ENCODE measurements around the gene ATXN3.

ATXN3 gene

DNA sequence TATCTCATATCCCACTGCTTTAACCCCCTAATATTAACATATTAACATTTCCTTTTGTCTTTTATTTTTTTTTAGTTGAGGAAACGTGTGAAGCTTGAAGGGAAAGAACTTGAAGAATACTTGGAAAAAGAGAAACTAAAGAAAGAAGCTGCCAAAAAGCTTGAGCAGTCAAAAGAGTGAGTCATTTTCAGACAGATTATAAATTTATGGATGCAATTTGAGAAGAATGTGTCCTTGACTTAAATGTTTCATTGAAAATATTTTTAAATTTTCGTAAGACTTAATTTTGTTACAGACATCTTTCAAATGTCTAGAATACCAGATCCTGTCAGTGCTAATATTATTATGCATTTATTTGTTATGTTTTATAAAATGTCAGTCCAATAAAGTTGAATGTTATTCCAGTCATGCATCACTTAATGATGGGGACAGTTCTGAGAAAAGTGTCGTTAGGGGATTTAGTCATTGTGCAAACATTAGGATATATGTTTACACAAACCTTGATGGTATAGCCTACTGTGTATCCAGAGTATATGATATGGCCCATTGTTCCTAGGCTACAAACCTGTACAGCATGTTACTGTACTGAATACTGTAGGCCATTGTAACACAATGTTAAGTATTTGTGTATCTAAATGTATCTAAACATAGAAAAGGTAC, 48.0 kb upstream of the ATXN3 start (continued):
- no peak for TF ChIP-seq ZNF302 (tag by site-specific recombination; IDR thresholded peaks at IDR 0.05; ENCODE audit: low read depth)
- TF ChIP-seq SCRT2 (tag by site-specific recombination; IDR thresholded peaks at IDR 0.05): no peak
- TF ChIP-seq PRDM6 (tag by site-specific recombination; IDR thresholded peaks at IDR 0.05): peak; percentile 80; the same call in 1 of the 2 replicates
- TF ChIP-seq ZNF510 (tag by site-specific recombination; IDR thresholded peaks at IDR 0.05; ENCODE audit: insufficient replicate concordance): no peak
- no peak for TF ChIP-seq ZNF416 (tag by site-specific recombination; IDR thresholded peaks at IDR 0.05)
- TF ChIP-seq, protein P1, sequence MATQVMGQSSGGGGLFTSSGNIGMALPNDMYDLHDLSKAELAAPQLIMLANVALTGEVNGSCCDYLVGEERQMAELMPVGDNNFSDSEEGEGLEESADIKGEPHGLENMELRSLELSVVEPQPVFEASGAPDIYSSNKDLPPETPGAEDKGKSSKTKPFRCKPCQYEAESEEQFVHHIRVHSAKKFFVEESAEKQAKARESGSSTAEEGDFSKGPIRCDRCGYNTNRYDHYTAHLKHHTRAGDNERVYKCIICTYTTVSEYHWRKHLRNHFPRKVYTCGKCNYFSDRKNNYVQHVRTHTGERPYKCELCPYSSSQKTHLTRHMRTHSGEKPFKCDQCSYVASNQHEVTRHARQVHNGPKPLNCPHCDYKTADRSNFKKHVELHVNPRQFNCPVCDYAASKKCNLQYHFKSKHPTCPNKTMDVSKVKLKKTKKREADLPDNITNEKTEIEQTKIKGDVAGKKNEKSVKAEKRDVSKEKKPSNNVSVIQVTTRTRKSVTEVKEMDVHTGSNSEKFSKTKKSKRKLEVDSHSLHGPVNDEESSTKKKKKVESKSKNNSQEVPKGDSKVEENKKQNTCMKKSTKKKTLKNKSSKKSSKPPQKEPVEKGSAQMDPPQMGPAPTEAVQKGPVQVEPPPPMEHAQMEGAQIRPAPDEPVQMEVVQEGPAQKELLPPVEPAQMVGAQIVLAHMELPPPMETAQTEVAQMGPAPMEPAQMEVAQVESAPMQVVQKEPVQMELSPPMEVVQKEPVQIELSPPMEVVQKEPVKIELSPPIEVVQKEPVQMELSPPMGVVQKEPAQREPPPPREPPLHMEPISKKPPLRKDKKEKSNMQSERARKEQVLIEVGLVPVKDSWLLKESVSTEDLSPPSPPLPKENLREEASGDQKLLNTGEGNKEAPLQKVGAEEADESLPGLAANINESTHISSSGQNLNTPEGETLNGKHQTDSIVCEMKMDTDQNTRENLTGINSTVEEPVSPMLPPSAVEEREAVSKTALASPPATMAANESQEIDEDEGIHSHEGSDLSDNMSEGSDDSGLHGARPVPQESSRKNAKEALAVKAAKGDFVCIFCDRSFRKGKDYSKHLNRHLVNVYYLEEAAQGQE (tag by site-specific recombination; IDR thresholded peaks at IDR 0.05): no peak
- TF ChIP-seq ZNF140 (tag by site-specific recombination; IDR thresholded peaks at IDR 0.05): no peak
- TF ChIP-seq ZNF654 (tag by site-specific recombination; IDR thresholded peaks at IDR 0.05; ENCODE audit: low read depth): no peak
- no peak for TF ChIP-seq ZNF776 (tag by site-specific recombination; IDR thresholded peaks at IDR 0.05; ENCODE audit: borderline replicate concordance)
- no peak for TF ChIP-seq ZNF544 (tag by site-specific recombination; IDR thresholded peaks at IDR 0.05)
- no peak for TF ChIP-seq ZNF311 (tag by site-specific recombination; IDR thresholded peaks at IDR 0.05; ENCODE audit: borderline replicate concordance)
- TF ChIP-seq ZNF211 (tag by site-specific recombination; IDR thresholded peaks at IDR 0.05; ENCODE audit: low read depth): peak; percentile 81
- no peak for TF ChIP-seq BCL11B (tag by site-specific recombination; IDR thresholded peaks at IDR 0.05; ENCODE audit: low read depth)
- TF ChIP-seq ZEB2 (tag by site-specific recombination; IDR thresholded peaks at IDR 0.05): peak; percentile 23; the same call in 1 of the 2 replicates
- no peak for TF ChIP-seq KLF10 (tag by site-specific recombination; IDR thresholded peaks at IDR 0.05)
- no peak for TF ChIP-seq ZNF623 (tag by site-specific recombination; IDR thresholded peaks at IDR 0.05)
- TF ChIP-seq ZNF324 (tag by site-specific recombination; IDR thresholded peaks at IDR 0.05): no peak
- no peak for TF ChIP-seq KLF9 (tag by site-specific recombination; IDR thresholded peaks at IDR 0.05; ENCODE audit: low read depth)
- TF ChIP-seq, protein P2, sequence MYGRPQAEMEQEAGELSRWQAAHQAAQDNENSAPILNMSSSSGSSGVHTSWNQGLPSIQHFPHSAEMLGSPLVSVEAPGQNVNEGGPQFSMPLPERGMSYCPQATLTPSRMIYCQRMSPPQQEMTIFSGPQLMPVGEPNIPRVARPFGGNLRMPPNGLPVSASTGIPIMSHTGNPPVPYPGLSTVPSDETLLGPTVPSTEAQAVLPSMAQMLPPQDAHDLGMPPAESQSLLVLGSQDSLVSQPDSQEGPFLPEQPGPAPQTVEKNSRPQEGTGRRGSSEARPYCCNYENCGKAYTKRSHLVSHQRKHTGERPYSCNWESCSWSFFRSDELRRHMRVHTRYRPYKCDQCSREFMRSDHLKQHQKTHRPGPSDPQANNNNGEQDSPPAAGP (tag by site-specific recombination; IDR thresholded peaks at IDR 0.05): no peak
- TF ChIP-seq, protein P3, sequence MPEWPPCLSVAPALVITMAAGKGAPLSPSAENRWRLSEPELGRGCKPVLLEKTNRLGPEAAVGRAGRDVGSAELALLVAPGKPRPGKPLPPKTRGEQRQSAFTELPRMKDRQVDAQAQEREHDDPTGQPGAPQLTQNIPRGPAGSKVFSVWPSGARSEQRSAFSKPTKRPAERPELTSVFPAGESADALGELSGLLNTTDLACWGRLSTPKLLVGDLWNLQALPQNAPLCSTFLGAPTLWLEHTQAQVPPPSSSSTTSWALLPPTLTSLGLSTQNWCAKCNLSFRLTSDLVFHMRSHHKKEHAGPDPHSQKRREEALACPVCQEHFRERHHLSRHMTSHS (tag by site-specific recombination; IDR thresholded peaks at IDR 0.05): no peak
- TF ChIP-seq ZNF747 (tag by site-specific recombination; IDR thresholded peaks at IDR 0.05): no peak
- TF ChIP-seq, protein P4, sequence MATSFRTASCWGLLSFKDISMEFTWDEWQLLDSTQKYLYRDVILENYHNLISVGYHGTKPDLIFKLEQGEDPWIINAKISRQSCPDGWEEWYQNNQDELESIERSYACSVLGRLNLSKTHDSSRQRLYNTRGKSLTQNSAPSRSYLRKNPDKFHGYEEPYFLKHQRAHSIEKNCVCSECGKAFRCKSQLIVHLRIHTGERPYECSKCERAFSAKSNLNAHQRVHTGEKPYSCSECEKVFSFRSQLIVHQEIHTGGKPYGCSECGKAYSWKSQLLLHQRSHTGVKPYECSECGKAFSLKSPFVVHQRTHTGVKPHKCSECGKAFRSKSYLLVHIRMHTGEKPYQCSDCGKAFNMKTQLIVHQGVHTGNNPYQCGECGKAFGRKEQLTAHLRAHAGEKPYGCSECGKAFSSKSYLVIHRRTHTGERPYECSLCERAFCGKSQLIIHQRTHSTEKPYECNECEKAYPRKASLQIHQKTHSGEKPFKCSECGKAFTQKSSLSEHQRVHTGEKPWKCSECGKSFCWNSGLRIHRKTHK (tag by site-specific recombination; IDR thresholded peaks at IDR 0.05): no peak
- no peak for TF ChIP-seq ZFP37 (tag by site-specific recombination; IDR thresholded peaks at IDR 0.05)
- no peak for TF ChIP-seq ZBTB21 (tag by site-specific recombination; IDR thresholded peaks at IDR 0.05)
- no peak for TF ChIP-seq GLIS1 (tag by site-specific recombination; IDR thresholded peaks at IDR 0.05)
- TF ChIP-seq ZNF629 (tag by site-specific recombination; IDR thresholded peaks at IDR 0.05): peak; percentile 73
- TF ChIP-seq ZSCAN30 (tag by site-specific recombination; IDR thresholded peaks at IDR 0.05): no peak
- no peak for TF ChIP-seq ZNF112 (tag by site-specific recombination; IDR thresholded peaks at IDR 0.05)
- no peak for TF ChIP-seq TCF7L2 (IDR thresholded peaks at IDR 0.05; ENCODE audit: borderline replicate concordance, low read depth, low read length)
- TF ChIP-seq ZNF777 (tag by site-specific recombination; IDR thresholded peaks at IDR 0.05; ENCODE audit: borderline replicate concordance): no peak
- TF ChIP-seq ZNF639 (tag by site-specific recombination; IDR thresholded peaks at IDR 0.05): peak; percentile 83
- TF ChIP-seq ZNF37A (tag by site-specific recombination; IDR thresholded peaks at IDR 0.05): no peak
